SW 1271 (cell line): ENCODE data around the gene ZNF91.
"Not testable (repeated sequence)": the region's sequence is repeated elsewhere in the genome, so short reads cannot be mapped to it uniquely, and the experiment has no call there.

ENCODE experiments used
- DNase-seq, 2 experiments: peaks; one replicate each; lab custom pipeline; 2025; lab: John Stamatoyannopoulos, UW

ZNF91 gene

DNA sequence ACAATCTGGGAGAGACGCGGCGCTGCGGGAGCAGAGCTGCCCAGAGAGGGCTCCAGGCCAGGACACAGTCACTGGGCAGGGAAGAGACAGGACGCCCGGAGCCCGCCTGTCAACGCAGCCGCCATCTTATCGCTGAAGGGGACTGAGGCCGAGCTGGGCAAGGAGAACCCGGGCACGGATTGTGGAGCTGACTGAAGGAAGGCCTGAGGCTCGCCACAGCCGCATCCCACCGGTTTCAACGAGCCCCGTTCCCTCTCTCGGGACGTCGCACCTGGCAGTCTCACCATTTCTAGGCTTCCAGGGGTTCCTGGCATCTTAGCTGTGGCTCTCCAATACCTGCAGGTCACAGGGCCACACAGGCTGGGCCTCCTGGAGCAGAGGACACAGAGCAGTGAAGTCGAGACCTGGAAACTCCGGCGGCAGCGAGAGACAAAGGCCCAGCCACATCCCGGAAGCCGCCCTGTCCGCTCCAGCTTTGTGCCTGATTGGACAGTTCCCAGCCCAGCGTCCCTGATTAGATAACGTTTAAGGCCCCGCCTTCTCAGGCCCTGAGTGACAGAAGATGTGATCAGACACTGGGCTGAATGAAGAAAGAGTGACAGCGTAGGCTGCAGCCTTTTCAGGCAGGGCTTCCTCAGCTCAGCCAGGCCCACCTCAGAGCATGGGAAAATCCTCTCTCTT is at the start of gene ZNF91:
ZNF91 (minus strand) TSS at position 431 of the 681 bp plus-strand sequence; CDS start at position 314, 117 bp downstream.
- peak; percentile 94 to 97 for DNase-seq

DNA sequence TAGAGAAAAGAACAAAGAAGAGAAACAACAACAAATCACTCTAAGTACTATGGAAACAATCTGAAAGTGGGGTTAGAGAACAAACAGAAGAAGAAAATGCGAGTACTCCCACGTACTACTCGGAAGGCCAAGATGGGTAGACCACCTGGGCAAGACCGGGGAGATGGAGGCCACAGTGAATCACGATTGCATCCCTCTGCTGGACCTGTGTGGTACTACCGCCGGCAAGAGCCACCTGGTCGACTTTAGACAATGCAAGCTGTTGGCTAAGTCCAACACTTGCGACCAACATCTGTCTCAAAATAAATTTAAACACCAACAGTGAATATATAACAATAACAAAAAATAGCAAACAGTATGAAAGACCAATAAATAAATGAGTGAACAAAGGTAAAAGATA is 45.5 kb upstream of the ZNF91 start:
- DNase-seq, result no peak

DNA sequence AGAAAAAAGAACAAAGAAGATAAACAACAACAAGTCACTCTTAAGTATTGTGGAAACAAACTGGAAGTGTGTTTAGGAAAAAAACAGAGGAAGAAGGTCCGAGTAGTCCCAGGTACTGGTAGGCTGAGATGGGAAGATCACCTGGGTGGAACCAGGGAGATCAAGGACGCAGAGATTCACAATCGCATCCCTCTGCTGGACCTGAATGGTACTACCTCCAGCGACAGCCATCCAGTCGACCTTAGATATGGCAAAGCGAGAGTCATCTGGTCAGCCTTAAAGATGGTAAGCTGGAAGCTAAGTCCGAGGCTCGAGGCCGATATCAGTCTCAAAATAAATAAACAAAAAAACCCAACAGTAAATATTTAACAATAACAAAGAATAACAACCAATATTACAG is 44.9 kb upstream of the ZNF91 start:
- no peak for DNase-seq

DNA sequence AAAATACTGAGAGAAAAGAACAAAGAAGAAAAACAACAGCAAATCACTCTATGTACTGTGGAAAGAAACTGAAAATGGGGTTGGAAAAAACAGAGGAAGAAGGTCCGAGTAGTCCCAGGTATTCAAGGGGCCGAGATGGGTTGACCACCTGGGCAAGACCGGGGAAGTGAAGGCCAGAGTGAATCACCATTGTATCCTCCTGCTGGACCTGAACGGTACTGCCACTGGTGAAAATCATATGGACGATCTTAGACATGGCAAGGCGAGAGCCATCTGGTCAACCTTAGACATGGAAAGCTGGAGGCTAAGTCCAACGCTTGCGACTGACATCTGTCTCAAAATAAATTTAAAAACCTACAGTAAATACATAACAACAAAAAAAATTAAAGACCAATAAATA is 44.4 kb upstream of the ZNF91 start:
- DNase-seq, result no peak

DNA sequence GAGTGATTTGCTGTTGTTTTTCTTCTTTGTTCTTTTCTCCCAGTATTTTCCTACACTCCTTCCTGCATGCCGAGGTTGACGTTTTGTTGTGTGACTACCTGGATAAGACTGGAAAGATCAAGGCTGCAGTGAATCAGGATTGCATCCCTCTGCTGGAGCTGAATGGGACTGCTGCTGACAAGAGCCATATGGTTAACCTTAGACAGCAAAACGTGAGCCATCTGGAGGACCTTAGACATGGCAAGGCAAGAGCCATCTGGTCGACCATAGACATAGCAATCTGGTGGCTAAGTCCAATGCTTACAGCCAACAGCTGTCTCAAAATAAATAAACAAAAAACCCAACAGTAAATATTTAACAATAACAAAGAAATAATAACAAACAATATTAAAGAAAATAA is 42.6 kb upstream of the ZNF91 start:
- no peak for DNase-seq

DNA sequence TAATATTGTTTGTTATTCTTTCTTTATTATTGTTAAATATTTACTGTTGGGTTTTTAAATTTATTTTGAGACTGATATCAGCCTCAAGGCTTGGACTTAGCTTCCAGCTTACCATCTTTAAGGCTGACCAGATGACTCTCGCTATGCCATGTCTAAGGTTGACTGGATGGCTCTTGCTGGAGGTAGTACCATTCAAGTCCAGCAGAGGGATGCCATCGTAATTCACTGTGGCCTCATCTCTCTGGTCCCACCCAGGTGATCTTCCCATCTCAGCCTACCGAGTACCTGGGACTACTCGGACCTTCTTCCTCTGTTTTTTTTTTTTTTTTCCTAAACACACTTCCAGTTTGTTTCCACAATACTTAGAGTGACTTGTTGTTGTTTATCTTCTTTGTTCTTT is 41.7 kb upstream of the ZNF91 start:
- DNase-seq, result no peak

DNA sequence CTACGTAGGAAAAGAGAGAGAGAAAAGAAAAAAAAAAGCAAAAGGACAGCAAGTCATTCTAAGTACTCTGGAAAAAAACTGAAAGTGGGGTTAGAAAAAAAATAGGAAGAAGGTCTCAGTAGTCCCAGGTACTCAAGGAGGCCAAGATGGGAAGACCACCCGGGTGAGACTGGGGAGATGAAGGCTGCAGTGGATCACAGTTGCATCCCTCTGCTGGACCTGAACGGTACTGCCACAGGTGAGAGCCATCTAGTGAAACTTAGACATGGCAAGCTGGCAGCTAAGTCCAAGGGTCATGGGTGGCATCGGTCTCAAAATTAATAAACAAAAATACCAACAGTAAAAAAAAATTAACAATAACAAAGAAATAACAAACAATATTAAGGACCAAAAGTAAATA is 41.0 kb upstream of the ZNF91 start:
- DNase-seq, result no peak

DNA sequence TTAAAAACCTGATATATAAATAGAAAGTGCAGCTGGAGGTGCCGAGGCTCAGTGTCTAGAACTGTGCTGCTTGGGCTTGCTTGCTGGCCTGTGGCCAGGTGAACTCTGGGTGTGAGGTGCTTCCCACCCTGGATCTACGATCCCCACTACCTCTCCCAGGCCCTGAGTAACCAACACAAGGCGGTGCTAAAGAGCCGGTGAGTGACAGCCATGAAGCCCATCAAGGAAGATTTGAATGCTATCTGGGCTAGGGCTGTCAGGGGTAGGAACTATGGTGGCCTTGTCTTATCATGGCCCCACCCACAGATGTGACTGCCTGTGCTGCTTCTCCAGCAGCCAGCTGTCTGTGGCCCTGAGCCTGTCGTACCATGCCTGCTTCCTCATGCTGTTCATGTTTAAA is 25.6 kb upstream of the ZNF91 start:
- no peak for DNase-seq

DNA sequence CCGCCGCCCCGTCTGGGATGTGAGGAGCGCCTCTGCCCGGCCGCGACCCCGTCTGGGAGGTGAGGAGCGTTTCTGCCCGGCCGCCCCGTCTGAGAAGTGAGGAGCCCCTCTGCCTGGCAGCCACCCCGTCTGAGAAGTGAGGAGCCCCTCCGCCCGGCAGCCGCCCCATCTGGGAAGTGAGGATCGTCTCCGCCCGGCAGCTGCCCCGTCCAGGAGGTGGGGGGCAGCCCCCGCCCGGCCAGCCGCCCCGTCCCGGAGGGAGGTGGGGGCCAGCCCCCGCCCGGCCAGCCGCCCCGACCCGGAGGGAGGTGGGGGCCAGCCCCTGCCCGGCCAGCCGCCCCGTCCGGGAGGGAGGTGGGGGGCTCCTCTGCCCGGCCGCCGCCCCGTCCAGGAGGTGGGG is 24.0 kb upstream of the ZNF91 start:
- DNase-seq, result not testable (repeated sequence)

DNA sequence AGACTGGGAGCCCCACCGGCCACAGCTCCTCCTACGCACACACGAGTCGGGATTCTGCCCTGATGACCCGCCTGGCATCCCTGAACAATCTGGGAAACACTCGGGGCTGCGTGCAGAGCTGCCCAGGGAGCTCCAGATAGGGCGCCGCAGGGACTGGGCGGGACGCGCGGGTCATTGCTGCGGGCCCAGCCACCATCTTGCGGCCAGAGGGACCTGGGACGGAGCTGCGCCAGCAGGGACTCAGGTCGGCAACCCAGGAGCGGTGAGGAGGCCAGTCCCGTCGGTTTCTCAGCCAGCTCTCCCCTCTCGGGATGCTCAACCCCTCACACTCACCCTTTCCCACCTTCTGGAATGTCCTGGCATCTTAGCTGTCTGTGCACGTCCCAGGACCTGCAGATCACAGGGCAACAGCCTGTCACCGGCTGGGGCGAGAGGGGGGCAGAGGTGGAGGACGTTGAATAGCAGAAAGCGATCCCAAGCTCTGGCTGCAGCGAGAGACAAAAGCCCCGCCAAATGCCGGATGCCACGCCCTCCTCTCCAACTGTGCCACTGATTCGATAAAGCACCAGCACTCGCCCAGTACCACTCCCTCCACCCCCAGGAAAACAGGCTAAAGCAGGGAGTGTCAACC is 20.4 kb upstream of the ZNF91 start:
- no peak for DNase-seq

DNA sequence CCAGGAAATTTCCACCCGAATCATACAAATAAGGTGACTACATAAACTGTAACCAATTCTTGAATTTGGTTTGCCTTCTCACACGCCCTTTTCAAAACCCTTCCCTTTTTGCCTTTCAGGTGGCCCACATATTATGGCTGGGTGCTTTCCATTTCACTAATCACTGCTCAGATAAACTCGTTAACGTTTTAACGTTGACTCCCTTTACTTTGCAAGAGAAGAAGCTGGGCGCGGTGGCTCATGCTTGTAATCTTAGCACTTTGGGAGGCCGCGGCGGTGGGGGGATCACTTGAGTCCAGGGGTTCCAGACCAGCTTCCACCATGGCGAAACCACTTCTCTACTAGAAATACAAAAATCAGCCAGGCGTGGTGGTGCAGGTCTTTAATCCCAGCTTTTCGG is 19.8 kb upstream of the ZNF91 start:
- no peak for DNase-seq

DNA sequence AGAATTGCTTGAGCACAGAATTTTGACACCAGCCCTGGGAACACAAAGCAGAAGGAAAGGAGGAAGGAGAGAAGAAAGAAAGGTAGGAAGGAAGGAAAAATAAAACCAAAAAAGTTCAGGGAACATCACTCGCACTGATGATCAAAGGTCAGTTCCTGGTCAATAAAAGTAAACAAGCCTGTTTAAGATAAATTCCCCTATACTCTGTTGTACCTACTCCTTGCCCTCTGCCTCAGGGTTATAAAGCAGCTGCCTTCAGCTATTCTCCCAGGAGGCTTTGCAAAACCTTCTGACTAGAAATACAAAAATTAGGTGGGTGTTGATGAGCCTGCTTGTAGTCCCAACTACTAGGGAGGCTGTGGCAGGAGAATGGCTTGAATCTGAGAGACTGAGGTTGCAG is 14.9 kb upstream of the ZNF91 start:
- DNase-seq, result no peak

DNA sequence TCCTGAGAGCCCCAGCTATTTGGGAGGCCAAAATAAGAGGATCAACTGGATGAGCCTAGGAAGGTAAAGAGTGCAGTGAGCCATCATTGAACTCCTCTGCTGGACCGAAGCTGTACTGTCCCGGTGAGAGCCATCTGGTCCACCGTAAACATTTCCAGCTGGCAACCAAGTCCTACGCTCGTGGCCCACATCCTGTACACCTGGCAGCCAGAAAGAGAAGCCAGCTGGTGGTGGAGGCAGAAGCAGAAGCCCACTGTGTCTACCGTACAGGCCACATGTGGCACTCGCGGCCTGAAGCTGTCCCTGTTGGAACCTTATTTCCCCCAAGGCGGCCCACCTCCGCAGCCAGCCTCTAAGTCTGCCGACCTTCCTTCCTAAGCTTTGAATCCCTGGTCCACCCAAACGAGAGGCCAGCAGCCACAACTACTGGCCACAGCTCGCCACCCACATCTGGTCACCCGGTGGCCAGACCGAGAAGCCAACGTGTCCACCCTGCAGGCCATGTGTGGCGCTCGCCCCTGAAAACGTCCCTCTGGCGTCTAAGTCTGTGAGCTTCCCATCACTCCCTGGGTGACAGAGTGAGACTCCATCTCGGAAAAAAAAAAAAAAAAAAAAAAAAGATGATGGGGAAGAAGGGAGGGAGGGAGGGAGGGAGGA is 14.2 kb upstream of the ZNF91 start:
- DNase-seq, result no peak

DNA sequence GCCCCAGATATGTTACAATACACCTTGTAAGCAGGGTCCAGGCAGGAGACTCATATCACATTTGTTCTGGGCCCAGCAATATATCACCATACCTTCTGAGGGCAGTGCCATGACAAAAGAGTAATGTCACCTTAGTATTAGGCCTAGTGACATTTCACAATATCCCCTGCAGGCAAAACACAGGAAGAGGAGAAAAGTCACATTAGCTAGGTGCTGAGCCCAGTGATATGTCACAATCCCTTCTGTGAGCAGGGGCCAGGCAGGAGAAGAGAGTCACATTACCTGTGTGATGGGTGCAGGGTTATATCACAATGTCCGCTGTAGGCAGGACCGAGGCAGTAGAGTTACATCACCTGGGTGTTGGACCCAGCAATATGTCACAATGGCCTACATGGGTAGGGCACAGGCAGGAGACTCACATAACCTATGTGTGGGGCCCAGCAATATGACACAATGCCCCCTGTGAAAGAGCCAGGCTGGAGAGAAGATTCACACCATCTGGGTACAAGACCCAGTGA is 12.4 kb upstream of the ZNF91 start:
- no peak for DNase-seq

DNA sequence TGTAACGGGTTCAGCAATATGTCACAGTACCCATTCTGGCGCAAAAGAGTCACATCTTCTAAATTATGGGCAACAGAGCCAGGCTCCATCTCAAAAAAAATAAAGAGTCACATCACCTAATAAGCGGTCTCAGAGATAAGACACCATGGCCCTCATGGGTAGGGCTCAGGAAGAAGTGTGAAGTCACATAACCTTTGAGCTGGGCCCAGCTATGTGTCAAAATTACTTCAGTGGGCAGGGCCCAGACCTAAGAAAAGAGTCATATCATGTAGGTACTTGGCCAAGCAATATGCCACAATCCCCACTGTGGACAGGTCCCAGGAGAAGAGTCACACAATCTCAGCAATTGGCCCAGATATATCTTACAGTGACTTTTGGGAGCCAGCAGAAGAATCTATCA is 11.4 kb upstream of the ZNF91 start:
- DNase-seq, result no peak

DNA sequence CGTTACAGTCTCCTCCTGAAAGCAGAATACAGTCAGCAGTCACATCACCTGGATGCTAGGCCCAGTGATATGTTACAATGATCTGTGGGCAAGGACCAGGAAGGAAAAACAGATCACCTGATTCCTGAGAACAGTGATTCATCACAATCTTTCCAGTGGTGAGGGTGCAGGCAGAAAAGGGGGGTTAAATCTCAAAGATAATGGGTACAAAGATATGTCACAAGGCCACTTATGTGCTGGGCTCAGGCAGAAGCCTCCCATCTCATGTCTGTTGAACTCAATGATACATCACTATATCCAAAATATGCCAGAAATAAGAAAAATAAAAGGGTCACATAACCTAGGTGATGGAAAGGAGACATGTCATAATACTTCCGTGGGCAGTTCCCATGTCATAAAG is 10.8 kb upstream of the ZNF91 start:
- no peak for DNase-seq

DNA sequence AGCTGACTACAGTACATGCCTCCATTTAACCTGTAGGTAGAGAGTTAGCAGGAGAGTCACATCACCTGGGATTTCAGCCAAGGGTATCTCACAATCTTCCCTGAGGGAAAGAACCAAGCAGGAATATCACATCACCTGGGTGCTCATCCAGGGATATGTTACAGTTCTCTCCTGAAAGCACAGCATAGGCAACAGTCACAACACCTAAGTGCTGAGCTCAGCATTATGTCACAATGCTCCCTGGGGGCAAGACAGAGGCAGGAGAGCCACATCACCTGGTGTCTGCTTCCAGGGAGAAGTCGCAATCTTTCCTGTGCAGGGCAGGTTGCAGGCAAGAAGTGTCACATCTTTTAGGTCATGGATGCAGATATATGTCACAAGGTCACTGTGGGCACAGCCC is 9.4 kb upstream of the ZNF91 start:
- no peak for DNase-seq

DNA sequence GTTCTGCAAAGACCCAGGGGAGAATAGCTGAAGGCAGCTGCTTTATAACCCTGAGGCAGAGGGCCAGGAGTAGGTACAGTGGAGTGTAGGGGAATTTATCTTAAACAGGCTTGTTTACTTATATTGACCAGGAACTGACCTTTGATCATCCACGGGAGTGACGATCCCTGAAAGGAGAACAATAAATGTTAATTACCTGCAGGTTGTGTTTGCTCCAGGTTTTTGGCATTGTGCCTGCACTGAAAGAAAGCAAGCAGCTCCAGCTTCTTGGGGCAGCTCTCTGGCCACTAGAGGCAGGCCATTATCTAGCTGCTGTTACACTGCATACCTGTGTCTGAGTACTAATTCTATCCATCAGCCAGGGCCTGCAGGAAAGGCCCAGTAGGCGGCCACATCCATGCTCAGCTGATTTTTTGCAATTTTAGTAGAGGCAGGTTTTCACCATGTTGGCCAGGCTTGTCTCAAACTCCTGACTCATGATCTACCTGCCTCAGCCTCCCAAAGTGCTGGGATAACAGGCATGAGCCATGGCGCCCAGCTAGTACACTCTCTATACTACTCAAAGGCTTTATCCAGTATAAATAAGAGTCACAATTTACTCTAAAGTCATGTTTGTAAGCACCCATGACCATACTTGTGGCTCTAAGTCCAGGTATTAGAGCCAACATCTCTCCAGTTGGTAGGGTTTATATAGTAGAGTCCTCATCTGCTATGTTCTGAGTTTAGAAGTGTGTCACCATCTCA is 8.5 kb upstream of the ZNF91 start:
- no peak for DNase-seq

DNA sequence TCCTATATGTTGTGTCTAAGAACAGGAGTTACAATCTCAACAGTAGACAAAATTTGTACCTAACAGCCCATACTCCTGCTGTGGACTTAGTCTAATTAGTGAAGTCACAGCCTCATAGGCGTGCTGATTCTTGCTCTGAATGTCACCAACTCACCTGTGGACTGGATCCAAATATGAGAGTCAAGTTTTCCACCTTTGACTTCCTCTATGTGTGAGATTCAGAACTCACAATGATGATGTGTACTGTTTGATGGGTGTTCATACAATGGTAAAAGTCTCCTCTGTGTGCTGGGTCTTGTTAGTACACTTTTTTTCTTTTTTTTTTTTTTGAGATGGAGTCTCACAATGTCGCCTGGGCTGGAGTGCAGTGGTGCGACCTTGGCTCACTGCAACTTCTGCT is 7.8 kb upstream of the ZNF91 start:
- DNase-seq, result no peak

DNA sequence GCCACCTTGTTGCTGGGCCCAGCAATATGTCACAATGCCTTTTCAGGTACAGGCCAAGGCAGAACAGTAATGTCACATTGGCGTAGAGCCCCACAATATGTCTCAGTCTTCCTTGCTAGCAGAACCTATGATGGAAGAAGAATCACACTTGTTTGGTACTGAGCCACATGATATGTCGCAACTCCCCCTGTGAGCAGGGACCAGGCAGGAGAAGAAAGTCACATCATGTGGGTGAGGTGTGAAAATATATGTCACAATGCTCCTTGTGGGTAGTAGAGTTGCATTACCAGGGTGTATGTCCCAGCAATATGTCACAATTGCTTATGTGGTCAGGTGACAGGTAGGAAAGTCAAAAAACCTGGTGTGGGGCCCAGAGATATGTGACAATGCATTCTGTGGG is 7.1 kb upstream of the ZNF91 start:
- DNase-seq, result no peak

DNA sequence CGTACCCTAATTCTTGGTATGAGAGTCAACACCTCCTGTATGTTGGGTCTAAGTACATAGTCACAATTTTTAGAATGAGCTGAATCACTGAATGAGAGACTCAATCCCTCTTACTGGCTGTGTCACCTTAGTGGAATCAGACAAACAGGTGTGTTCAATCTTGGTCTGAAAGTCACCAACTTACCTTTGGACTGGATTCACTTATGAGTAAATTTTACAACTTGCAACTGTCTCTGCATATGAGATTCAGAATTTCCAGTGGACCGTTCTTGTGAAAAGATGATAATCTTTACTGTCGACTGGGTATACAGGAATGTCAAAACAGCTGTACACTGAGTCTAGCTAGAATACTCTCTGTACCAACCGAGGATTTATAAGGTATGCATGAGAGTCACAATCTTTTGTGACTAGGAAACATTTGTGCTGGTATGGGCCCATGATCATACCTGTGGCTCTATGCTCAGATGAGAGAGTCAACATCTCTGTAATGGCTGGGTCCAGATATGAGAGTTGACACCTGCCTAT is 5.9 kb upstream of the ZNF91 start:
- no peak for DNase-seq

DNA sequence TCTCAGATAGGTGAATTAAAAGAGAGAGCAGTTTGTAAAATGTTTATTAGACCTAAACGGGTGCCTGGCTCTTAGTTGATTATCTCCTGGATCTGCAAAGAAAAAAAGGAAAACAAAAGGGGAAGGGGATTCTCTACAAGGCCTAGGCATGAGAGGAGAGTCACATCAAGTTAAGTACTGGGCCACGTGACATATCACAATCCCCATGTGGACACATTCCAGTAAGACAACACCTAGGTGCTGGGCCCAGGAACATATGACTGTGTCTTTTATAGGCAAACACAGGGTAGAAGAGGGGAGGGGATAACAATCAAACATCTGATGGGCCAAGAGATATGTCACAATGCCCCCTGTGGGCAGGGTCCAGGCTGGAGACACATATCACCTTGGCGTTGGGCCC is 4.2 kb upstream of the ZNF91 start:
- DNase-seq, result no peak
